HG02623 (cell line): ENCODE measurements around the gene FPR1.
A peak's percentile ranks its signal among the peaks of the same experiment; 100 is the strongest.

Source experiments
- ATAC-seq: cut with Tn5 transposase; IDR thresholded peaks from one replicate; pipeline ENCODE4 v1.9.1; 2021; ENCODE audit warnings: moderate library complexity; ENCODE audit not compliant: unreplicated experiment

The FPR1 gene

DNA sequence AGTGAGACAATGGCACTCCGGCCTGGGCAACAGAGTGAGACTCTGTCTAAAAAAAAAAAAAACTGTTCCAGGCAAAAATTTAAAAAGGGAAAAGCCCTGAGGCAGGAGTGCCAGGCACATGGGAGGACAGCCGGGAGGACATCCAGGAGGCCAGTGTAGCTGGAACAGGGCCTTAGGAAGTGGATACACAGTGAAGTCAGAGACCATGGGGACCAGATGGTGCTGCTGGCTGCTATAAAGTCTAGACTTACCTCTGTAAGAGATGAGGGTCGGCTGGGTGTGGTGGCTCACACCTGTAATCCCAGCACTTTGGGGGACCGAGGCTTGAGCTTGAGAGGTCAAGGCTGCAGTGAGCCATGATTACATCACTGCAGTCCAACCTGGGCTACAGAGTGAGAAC is 42.9 kb downstream of the FPR1 start:
- no peak for ATAC-seq

DNA sequence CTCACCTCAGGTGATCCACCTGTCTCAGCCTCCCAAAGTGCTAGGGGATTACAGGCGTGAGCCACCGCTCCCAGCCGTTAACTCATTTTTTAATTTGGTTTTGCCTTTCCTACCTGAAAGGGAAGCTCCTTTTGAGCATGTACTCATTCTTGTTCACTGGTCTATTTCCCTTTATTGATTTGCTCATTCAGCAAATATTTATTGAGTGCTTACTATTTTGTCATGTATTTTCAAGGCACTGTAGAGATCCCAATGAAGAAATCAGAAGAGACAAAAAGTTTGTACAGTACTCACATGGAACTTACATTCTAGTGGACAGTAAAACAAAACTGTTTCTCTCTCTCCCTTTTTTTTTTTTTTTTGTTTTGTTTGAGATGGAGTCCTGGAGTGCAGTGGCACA is 44.8 kb downstream of the FPR1 start:
- ATAC-seq: no peak

DNA sequence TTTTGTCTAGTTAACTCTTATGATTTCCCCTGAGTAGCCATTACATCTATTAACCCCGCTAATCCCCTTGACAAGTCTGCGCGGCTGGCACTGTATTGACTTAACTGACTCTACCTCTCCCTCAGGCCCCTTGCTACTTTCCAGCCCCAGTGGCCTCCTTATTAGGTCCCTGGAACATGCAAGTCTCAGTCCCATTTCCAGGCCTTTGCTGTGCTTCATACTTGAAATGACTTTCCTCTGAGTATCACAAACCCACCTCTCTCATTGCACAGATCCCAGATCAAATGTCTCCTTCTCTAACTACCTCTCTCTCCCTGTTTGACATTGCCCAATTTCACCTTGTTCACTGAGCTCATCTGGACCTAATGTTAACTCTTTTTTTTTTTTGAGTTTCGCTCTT is 45.4 kb downstream of the FPR1 start:
- no peak for ATAC-seq

DNA sequence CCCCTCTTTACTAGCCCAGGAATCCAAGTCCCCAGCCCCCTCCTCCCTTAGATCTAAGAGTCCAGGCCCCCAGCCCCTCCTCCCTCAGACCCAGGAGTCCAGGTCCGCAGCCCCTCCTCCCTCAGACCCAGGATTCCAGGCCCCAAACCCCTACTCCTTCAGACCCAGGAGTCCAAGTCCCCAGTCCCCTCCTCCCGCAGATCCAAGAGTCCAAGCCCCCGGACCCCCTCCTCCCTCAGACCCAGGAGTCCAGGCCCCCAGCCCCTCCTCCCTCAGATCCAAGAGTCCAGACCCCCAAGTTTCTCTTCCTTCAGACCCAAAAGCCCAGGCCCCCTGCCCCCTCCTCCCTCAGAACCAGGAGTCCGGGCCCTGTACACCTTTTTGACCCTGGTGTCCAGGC is 47.1 kb downstream of the FPR1 start:
- no peak for ATAC-seq

DNA sequence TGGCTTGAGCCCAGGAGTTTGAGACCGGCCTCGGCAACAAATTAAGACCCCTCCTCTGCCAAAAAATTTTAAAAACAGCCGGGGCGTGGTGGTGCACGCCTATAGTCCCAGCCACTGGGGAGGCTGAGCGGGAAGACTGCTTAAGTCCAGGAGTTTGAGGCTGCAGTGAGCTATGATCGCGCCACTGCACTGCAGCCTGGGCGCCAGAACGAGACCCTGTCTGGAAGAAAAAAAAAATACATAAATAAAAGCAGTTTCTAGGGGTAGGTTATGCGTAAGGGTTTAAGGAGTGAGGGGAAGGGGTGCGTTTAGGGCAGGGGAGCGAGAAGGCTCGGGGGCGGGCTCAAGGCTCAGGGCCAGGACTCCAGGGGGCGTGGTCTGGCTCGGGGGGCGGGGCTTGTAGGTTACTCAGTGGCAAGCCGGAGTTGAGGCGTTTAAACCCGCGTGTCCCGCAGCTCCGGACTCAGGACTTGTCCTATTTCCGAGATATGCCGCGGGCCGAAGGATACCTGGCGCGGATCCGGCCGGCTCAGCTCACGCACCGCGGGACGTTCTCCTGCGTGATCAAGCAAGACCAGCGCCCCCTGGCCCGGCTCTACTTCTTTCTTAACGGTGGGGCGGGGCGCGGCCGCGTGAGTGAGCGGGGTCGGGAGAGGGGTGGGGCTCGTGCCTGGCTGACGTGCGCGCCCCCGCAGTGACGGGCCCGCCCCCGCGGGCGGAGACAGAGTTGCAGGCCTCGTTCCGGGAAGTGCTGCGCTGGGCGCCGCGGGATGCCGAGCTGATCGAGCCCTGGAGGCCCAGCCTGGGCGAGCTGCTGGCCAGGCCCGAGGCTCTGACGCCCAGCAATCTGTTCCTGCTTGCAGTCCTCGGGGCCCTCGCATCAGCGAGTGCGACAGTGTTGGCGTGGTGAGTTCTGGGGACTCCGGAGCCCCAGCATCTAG is 47.8 kb downstream of the FPR1 start:
- peak; percentile 94 for ATAC-seq

DNA sequence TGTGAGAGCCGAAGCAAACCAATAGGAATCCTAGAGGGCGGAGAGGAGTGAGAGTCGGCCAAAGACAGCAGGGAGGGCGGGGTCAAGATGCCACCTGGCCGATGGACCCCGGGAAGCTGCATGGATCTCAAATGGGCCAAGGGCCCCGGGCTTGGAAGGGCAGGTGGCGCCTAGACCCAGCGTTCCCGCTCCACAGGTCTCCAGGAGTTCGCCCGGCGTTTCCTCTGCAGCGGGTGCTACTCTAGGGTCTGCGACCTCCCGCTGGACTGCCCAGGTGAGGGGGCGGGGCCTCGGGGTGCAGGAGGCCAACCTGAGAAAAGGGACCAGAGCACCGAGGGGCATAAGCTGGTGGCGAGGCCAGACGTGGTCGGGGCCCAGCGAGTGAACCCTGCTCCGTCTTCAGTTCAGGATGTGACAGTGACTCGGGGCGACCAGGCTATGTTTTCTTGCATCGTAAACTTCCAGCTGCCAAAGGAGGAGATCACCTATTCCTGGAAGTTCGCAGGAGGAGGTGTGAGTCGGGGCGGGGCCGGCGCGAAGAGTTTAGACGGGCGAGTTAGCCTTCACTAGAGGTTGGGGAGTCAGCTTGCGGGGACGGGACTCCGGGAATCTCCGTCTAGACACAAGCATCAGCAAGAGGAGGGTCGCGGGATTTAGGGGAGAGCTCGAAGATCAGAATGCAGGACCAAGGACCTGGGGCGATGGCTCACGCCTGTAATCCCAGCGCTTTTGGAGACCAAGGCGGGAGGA is 48.7 kb downstream of the FPR1 start:
- no peak for ATAC-seq

DNA sequence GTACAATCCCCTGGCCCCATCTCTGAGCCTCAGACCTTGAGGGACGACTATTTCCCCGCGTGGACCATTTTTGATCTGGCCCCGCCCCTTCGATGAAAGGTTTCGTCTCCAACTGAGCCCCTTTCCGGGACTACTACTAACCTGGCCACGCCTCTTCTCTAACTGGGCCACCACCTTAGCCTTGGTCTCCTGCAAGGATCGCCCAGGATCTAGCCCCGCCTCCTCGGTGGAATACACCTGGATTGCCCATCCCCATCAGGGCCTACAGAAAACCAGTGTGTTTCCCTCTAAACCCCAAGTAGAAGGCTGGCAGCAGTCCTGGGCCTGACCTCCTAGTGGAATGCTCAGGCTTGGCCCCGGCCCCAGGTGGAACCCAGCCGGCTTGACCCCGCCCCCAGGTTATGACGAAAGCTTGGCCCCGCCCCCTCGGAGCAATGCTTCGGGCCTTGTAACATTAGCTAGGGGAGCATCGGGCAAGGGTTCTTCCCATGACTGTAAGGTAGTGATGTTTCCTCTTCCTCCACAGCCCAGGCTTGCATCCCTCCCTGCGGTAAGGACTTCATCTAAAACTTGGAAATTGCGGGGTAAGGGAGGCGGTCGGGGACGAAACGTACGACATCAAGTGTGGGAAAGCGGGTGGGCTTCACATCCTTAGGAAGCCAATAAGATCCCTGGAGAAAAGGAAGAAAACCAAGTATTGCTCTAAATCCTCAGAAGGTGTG is 49.4 kb downstream of the FPR1 start:
- no peak for ATAC-seq

DNA sequence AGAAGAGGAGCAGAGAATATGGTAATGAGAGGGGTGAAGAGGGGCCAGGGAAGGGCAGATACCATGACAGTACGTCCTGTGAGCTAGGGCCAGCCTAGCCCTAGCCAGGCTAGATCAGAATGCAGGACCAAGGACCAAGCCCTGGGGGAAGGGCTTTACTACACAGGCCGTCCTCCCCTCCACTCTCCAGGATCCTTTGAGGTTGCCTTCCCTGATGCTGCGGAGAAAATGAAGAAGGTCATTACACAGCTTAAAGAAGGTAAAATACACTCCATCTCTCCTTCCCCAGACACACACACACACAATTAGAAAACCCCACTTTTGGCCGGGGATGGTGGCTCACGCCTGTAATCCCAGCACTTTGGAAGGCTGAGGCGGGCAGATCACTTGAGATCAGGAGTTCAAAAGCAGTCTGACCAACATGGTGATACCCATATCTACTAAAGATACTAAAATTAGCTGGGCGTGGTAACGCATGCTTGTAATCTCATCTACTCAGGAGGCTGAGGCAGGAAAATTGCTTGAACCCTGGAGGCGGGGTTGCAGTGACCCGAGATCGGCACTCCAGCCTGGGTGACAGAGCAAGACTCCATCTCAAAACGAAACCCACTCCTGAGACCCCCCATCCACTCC is 50.1 kb downstream of the FPR1 start:
- no peak for ATAC-seq

DNA sequence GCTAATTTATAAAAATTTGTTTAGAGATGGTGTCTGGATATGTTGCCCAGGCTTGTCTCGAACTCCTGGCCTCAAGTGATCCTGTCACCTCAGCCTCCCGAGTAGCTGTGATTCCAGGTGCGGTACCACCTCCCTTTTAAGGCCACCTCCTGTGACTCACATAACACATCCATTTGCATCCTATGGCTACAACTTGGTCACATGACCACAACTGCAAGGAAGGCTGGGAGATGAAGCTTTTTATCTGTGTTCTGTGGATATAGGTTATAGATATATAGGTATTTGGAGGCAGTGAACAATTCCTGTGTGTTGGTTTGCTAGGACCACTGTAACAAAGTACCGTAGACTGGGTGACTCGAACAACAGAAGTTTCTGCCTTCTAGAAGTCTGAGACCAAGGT is 52.5 kb downstream of the FPR1 start:
- ATAC-seq: no peak

DNA sequence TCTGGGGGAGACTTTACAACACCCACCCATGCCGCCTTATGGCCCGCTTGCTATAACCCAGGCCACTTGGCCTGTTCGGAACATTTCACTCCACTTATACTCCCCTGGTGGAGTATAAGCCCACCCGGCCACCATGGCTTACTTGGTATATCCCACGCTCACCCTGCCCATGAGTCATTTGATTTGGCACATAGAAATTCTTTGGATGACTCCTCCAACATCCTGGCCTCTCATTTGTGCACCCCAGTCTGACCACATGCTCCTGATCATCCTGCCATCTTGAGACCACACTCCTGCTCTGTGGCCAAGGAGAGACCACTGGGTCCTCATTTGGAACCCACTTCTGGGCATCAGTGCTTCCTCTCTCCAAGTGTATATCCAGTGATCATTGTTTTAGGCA is 53.4 kb downstream of the FPR1 start:
- no peak for ATAC-seq

DNA sequence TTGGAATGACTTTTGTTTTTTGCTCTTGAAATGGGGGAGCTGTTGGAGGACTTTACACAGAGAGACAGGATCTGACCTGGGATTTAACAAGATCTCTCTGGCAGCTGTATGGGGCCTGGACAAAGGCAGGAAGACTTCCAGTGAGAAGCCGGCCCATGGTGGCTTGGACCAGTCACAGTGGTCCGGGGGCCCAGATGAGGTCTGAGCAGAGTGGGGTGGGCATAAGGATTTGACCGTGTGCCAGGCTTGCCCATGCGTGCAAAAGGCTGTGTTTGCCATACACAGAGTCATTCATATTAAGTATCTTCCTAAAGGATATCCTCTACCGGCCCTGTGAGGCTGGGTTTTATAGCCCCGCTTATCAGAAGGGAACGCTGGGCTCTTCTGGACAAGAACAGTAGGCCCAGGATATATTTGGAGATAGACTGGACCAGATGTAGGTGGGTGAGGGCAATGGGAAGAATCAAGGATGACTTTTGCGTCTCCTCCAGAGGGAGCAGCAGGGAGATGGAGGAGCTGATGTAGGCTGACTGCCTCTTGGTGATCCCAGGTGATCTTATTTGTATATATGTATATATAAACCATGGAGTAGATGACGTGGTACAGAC is 54.4 kb downstream of the FPR1 start:
- no peak for ATAC-seq

DNA sequence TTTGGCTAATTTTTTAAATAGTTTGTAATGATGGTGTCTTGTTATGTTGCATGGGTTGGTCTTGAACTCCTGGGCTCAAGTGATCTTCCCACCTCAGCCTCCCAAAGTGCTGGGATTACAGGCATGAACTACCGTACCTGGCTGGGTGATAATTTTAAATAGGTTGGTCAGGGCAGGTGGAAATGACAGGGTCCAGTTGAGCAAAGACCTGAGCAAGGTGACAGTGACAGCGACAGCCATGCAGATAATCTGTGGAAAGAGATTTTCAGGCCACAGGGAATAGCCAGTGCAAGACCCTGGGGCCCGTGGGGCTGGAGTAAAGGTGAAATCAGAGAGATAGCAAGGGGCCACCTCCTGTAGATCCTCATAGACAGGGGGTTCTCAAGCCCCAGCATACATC is 55.1 kb downstream of the FPR1 start:
- no peak for ATAC-seq
